Endothelial cell of umbilical vein (primary cell): Measurements from ENCODE around the gene ENOX2. TPM values are rescaled to one million over a fixed set of nuclear protein-coding genes. Genes with fewer than 3 reads are reported as not detected.
A peak's percentile ranks its signal among the peaks of the same experiment; 100 is the strongest.

Experiments used
- BruUV-seq: library from RNA; stranded (reverse); fragments of 400-500 nt; replicated peaks from 2 replicates; lab custom pipeline; 2021; lab: Mats Ljungman, UMichigan
- CTCF ChIA-PET: fragments of 300-600, 350-600 bp; sonication (Branson Sonifier 250); formaldehyde crosslinking; loops from one replicate; lab custom pipeline; 2021; ENCODE audit warnings: antibody characterized with exemption, inconsistent platforms; lab: Charles Lee
- POLR2A ChIA-PET: fragments of 300-600, 350-600 bp; sonication (Branson Sonifier 250); formaldehyde crosslinking; loops from one replicate; lab custom pipeline; 2021; ENCODE audit warnings: antibody characterized with exemption, inconsistent platforms; lab: Charles Lee
- DNase-seq: peaks from one replicate; pipeline ENCODE4 v3.0.0-alpha.2; 2011; ENCODE audit warnings: low read depth, low spot score
- FAIRE-seq: peaks from 2 replicates; lab custom pipeline; 2011; peaks lifted over from hg19 to GRCh38; lab: Jason Lieb, UNC
- H2AFZ ChIP-seq: 2 replicates; pipeline ENCODE4 v1.6.0; 2012; ENCODE audit warnings: low read depth, low read length, control low read depth, inconsistent platforms
- H3K27ac ChIP-seq: 2 replicates; pipeline ENCODE4 v1.5.1; 2011; ENCODE audit warnings: low read depth, mild to moderate bottlenecking, control low read depth, low read length, moderate library complexity; ENCODE audit not compliant: insufficient read depth
- H3K27me3 ChIP-seq, 2 experiments: 2 replicates each; pipeline versions ENCODE4 v1.6.0 to v1.6.1; 2011; ENCODE audit warnings: low read length in 2 of 2, mixed read lengths in 1 of 2; ENCODE audit not compliant: control insufficient read depth in 2 of 2, insufficient read depth in 2 of 2
- H3K36me3 ChIP-seq, 2 experiments: 2 replicates in 1 of 2; 3 replicates in 1 of 2; pipeline ENCODE4 v1.5.1; 2011; ENCODE audit warnings: low read length in 2 of 2, mild to moderate bottlenecking in 1 of 2, moderate library complexity in 1 of 2; ENCODE audit not compliant: control insufficient read depth in 2 of 2, insufficient read depth in 2 of 2; ENCODE audit errors: extremely low read depth in 1 of 2
- H3K4me1 ChIP-seq: 3 replicates; pipeline ENCODE4 v1.5.1; 2011; ENCODE audit warnings: mild to moderate bottlenecking, low read length; ENCODE audit not compliant: control insufficient read depth, insufficient read depth; ENCODE audit errors: extremely low read depth
- H3K4me2 ChIP-seq: 2 replicates; pipeline ENCODE4 v1.6.1; 2011; ENCODE audit warnings: low read length, control low read depth, mixed read lengths; ENCODE audit not compliant: insufficient read depth
- H3K4me3 ChIP-seq, 3 experiments: fragments of 200-600 bp in 1 of 3; sonication (generic), shearing (Covaris generic) in 1 of 3; replicated peaks in 1 of 3; 2 replicates each; pipeline ENCODE4 v1.5.1; 2011 to 2016; ENCODE audit warnings: control low read depth in 3 of 3, low read length in 3 of 3, mild to moderate bottlenecking in 2 of 3, inconsistent platforms in 1 of 3, low read depth in 1 of 3, moderate library complexity in 1 of 3; ENCODE audit not compliant: insufficient read depth in 1 of 3
- H3K79me2 ChIP-seq: 2 replicates; pipeline ENCODE4 v1.6.0; 2012; ENCODE audit warnings: low read length, inconsistent platforms; ENCODE audit not compliant: control insufficient read depth, insufficient read depth
- H3K9ac ChIP-seq: replicated peaks from 2 replicates; pipeline ENCODE3; 2011; ENCODE audit warnings: low read length, control low read depth; ENCODE audit not compliant: insufficient read depth; ENCODE audit errors: extremely low read depth
- H3K9me1 ChIP-seq: replicated peaks from 3 replicates; pipeline ENCODE4 v1.6.0; 2011; ENCODE audit warnings: mild to moderate bottlenecking, low read length; ENCODE audit not compliant: control insufficient read depth, insufficient read depth; ENCODE audit errors: extremely low read depth
- H3K9me3 ChIP-seq: replicated peaks from 2 replicates; pipeline ENCODE4 v1.5.1; 2012; ENCODE audit warnings: low read length, inconsistent platforms; ENCODE audit not compliant: control insufficient read depth, insufficient read depth
- H4K20me1 ChIP-seq: replicated peaks from 2 replicates; pipeline ENCODE3; 2011; ENCODE audit warnings: mild to moderate bottlenecking, low read length; ENCODE audit not compliant: control insufficient read depth, insufficient read depth; ENCODE audit errors: extremely low read depth
- CTCF ChIP-seq, 2 donors: IDR thresholded peaks; 1 replicate in 1 of 2; 2 replicates in 1 of 2; pipeline ENCODE4 v1.5.1; 2011; ENCODE audit warnings: low read length in 2 of 2, mild to moderate bottlenecking in 2 of 2, moderate library complexity in 2 of 2, control low read depth in 1 of 2, inconsistent platforms in 1 of 2, low read depth in 1 of 2; ENCODE audit not compliant: insufficient read depth in 1 of 2; ENCODE audit errors: extremely low read depth in 1 of 2
- EZH2 ChIP-seq: IDR thresholded peaks from 2 replicates; pipeline ENCODE4 v1.6.1; 2012; ENCODE audit warnings: borderline replicate concordance, low read depth, mild to moderate bottlenecking, moderate library complexity, low read length, inconsistent platforms; ENCODE audit not compliant: severe bottlenecking
- FOS ChIP-seq: IDR thresholded peaks from 2 replicates; pipeline ENCODE4 v1.6.1; 2011; ENCODE audit warnings: mild to moderate bottlenecking, low read length, moderate library complexity, borderline replicate concordance; ENCODE audit not compliant: insufficient read depth
- GATA2 ChIP-seq: IDR thresholded peaks from 2 replicates; pipeline ENCODE4 v1.7.0; 2011; ENCODE audit warnings: low read depth, mild to moderate bottlenecking, moderate library complexity, mixed read lengths, low read length; ENCODE audit not compliant: insufficient read length, insufficient read depth
- JUN ChIP-seq: IDR thresholded peaks from 2 replicates; pipeline ENCODE4 v1.6.1; 2011; ENCODE audit warnings: borderline replicate concordance, low read depth; ENCODE audit not compliant: insufficient read length, insufficient read depth
- MAX ChIP-seq: IDR thresholded peaks from 2 replicates; pipeline ENCODE4 v1.6.1; 2011; ENCODE audit not compliant: insufficient read depth, insufficient read length
- MYC ChIP-seq: IDR thresholded peaks from one replicate; pipeline ENCODE4 v1.6.1; 2011; ENCODE audit warnings: mild to moderate bottlenecking, low read depth, low read length
- POLR2A ChIP-seq: IDR thresholded peaks from 2 replicates; pipeline ENCODE4 v1.6.1; 2012; ENCODE audit warnings: low read depth, mild to moderate bottlenecking, control low read depth, low read length
- POLR2AphosphoS5 ChIP-seq: IDR thresholded peaks from 2 replicates; pipeline ENCODE4 v1.6.1; 2012; ENCODE audit warnings: low read depth, mild to moderate bottlenecking, control low read depth, low read length, moderate library complexity; ENCODE audit not compliant: insufficient read depth
- dilution Hi-C: fragments of 300-500 bp; cut with MboI; formaldehyde crosslinking; loops from one replicate; pipeline ENCODE4 v1.15.0; 2019; ENCODE audit warnings: low sequenced_read_pairs; ENCODE audit not compliant: extremely low pct_ligation_motif_present
- intact Hi-C: fragments of 100-400 bp; cut with micrococcal nuclease; formaldehyde crosslinking; loops from one replicate; pipeline ENCODE4 v1.10.0; 2022
- polyA plus RNA-seq, 4 experiments: library from polyadenylated mRNA; depleted of rRNA in 3 of 4; stranded (reverse) in 3 of 4; unstranded in 1 of 4; fragments of >200 nt; gene quantifications; 2 replicates each; pipeline versions ENCODE4 v1.2.1 to v1.2.3, GENCODE V29; 2011 to 2012; ENCODE audit warnings: missing spikeins in 1 of 4
- total RNA-seq: library from RNA; stranded (reverse); gene quantifications from 2 replicates; pipeline ENCODE4 v1.2.3, GENCODE V29; 2021

ENOX2 gene
- total and polyA plus RNA-seq, 2 donors (not counting 3 experiments of a cell fraction or from before 2014, with no cell fraction given), result 5.5 to 13.1 TPM

GRCh38 chrX:130680164-130681035 lies 222.6 kb downstream of the ENOX2 start:
- peak; percentile 83 for FAIRE-seq
- no peaks in the 10 kb centered on the region for H3K4me1 ChIP-seq
- H3K27ac ChIP-seq, result no peak overlapping the region
- CTCF ChIA-PET, result no interaction called here
- peak; percentile 13 for DNase-seq
- no peaks in the 10 kb centered on the region for H3K9me1 ChIP-seq
- no TSS peak for BruUV-seq
- no peaks in the 10 kb centered on the region for H3K79me2 ChIP-seq
- no peak overlapping the region for H3K9ac ChIP-seq
- H2AFZ ChIP-seq, result no peak overlapping the region
- POLR2A ChIA-PET, result no interaction called here
- dilution Hi-C loops, result no loop called here
- no peak overlapping the region for H3K4me3 ChIP-seq
- H3K27me3 ChIP-seq, result no peaks in the 10 kb centered on the region
- no peaks in the 10 kb centered on the region for H3K36me3 ChIP-seq
- no peak overlapping the region for H3K4me2 ChIP-seq
- TF ChIP-seq POLR2A (no peak), FOS (no peak), MYC (no peak)
- H4K20me1 ChIP-seq, result no peaks in the 10 kb centered on the region
- no peaks in the 10 kb centered on the region for H3K9me3 ChIP-seq
- intact Hi-C loops, result no loop called here

- dilution Hi-C loops, result no loop called here
- H3K4me2 ChIP-seq, result no peak overlapping the region
- H3K4me3 ChIP-seq, result no peak overlapping the region
- TF ChIP-seq POLR2AphosphoS5, result no peak
- no peak for TF ChIP-seq FOS
- no peak for TF ChIP-seq GATA2
- TF ChIP-seq MAX, result no peak
- TF ChIP-seq JUN, result no peak
- no peak for TF ChIP-seq POLR2A
- no peak for TF ChIP-seq CTCF (IDR thresholded peaks at IDR 0.05; ENCODE audit: extremely low read depth in 1 of 2, insufficient read depth in 1 of 2, low read depth in 1 of 2, low read length in 2 of 2)
- TF ChIP-seq MYC, result no peak
- no peak for TF ChIP-seq EZH2
- H3K36me3 ChIP-seq, result no peaks in the 10 kb centered on the region
- H3K9me1 ChIP-seq, result no peaks in the 10 kb centered on the region
- no TSS peak for BruUV-seq
- no peak overlapping the region for H3K9ac ChIP-seq
- no peaks in the 10 kb centered on the region for H3K9me3 ChIP-seq
- H3K27me3 ChIP-seq, result no peaks in the 10 kb centered on the region
- no peak for FAIRE-seq
- H3K4me1 ChIP-seq, result no peaks in the 10 kb centered on the region
- intact Hi-C loops, result no loop called here
- POLR2A ChIA-PET, result no interaction called here
- peak; percentile 72 for DNase-seq
- H2AFZ ChIP-seq, result no peak overlapping the region
- CTCF ChIA-PET, result no interaction called here
- no peak overlapping the region for H3K27ac ChIP-seq
- no peaks in the 10 kb centered on the region for H3K79me2 ChIP-seq
- no peaks in the 10 kb centered on the region for H4K20me1 ChIP-seq
These were observed 226.1 kb downstream of the ENOX2 start for GRCh38 chrX:130676861-130677260.
